ENCODE results near the gene PTPRE.

The PTPRE gene

GRCh38 chr10:127993056-127993690 lies 86.3 kb downstream of the PTPRE start (continued):
- TF ChIP-seq BCL6B (tag by site-specific recombination; IDR thresholded peaks at IDR 0.05) (no peak), SP3 (tag by site-specific recombination; IDR thresholded peaks at IDR 0.05) (no peak), ZNF549 (tag by site-specific recombination; IDR thresholded peaks at IDR 0.05) (no peak), ZNF19 (tag by site-specific recombination; IDR thresholded peaks at IDR 0.05; ENCODE audit: low read depth) (no peak), ZNF266 (tag by site-specific recombination; IDR thresholded peaks at IDR 0.05; ENCODE audit: low read depth) (no peak), ZNF132 (tag by site-specific recombination; IDR thresholded peaks at IDR 0.05; ENCODE audit: borderline replicate concordance) (no peak), ZNF488 (tag by site-specific recombination; IDR thresholded peaks at IDR 0.05) (no peak), ZNF26 (tag by site-specific recombination; IDR thresholded peaks at IDR 0.05) (no peak), GLIS2 (tag by site-specific recombination; IDR thresholded peaks at IDR 0.05) (no peak)
- TF ChIP-seq, protein P1, sequence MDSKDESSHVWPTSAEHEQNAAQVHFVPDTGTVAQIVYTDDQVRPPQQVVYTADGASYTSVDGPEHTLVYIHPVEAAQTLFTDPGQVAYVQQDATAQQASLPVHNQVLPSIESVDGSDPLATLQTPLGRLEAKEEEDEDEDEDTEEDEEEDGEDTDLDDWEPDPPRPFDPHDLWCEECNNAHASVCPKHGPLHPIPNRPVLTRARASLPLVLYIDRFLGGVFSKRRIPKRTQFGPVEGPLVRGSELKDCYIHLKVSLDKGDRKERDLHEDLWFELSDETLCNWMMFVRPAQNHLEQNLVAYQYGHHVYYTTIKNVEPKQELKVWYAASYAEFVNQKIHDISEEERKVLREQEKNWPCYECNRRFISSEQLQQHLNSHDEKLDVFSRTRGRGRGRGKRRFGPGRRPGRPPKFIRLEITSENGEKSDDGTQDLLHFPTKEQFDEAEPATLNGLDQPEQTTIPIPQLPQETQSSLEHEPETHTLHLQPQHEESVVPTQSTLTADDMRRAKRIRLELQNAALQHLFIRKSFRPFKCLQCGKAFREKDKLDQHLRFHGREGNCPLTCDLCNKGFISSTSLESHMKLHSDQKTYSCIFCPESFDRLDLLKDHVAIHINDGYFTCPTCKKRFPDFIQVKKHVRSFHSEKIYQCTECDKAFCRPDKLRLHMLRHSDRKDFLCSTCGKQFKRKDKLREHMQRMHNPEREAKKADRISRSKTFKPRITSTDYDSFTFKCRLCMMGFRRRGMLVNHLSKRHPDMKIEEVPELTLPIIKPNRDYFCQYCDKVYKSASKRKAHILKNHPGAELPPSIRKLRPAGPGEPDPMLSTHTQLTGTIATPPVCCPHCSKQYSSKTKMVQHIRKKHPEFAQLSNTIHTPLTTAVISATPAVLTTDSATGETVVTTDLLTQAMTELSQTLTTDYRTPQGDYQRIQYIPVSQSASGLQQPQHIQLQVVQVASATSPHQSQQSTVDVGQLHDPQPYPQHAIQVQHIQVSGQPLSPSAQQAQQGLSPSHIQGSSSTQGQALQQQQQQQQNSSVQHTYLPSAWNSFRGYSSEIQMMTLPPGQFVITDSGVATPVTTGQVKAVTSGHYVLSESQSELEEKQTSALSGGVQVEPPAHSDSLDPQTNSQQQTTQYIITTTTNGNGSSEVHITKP (tag by site-specific recombination; IDR thresholded peaks at IDR 0.05) = no peak

- TF ChIP-seq ZNF324 (tag by site-specific recombination; IDR thresholded peaks at IDR 0.05) = no peak
- no peak for TF ChIP-seq KLF16 (tag by site-specific recombination; IDR thresholded peaks at IDR 0.05)
- no peak for TF ChIP-seq ZNF549 (tag by site-specific recombination; IDR thresholded peaks at IDR 0.05)
- TF ChIP-seq SP7 (tag by site-specific recombination; IDR thresholded peaks at IDR 0.05) = no peak
- no peak for TF ChIP-seq ZBTB1 (tag by site-specific recombination; IDR thresholded peaks at IDR 0.05)
- no peak for TF ChIP-seq ZNF211 (tag by site-specific recombination; IDR thresholded peaks at IDR 0.05; ENCODE audit: low read depth)
- no peak for TF ChIP-seq ZXDB (tag by site-specific recombination; IDR thresholded peaks at IDR 0.05)
- TF ChIP-seq YY2 (tag by site-specific recombination; IDR thresholded peaks at IDR 0.05) = no peak
- TF ChIP-seq ZNF174 (tag by site-specific recombination; IDR thresholded peaks at IDR 0.05) = no peak
- TF ChIP-seq ZNF629 (tag by site-specific recombination; IDR thresholded peaks at IDR 0.05) = no peak
- no peak for TF ChIP-seq ZNF544 (tag by site-specific recombination; IDR thresholded peaks at IDR 0.05)
- TF ChIP-seq ZNF292 (tag by site-specific recombination; IDR thresholded peaks at IDR 0.05; ENCODE audit: borderline replicate concordance, low read depth) = no peak
- TF ChIP-seq ZSCAN23 (tag by site-specific recombination; IDR thresholded peaks at IDR 0.05) = no peak
- TF ChIP-seq ZNF654 (tag by site-specific recombination; IDR thresholded peaks at IDR 0.05; ENCODE audit: low read depth) = no peak
- POLR2A ChIA-PET = no interaction called here
- CTCF ChIA-PET = no interaction called here
- no peaks in the 10 kb centered on the region for H3K9me3 ChIP-seq (ENCODE audit: control insufficient read depth, insufficient read depth, low read depth, low read length)
- H3K4me1 ChIP-seq (ENCODE audit: control insufficient read depth, insufficient read depth, low read length) = peaks cover 10% of the 10 kb centered on the region
- no peak overlapping the region for H3K27ac ChIP-seq (ENCODE audit: extremely low read depth, low read depth, low read length)
- no peaks in the 10 kb centered on the region for H3K36me3 ChIP-seq (ENCODE audit: control insufficient read depth in 2 of 2, insufficient read depth in 1 of 2, low read length in 2 of 2)
- no peak overlapping the region for H3K4me3 ChIP-seq (ENCODE audit: low read depth, low read length)
Observed at GRCh38 chr10:127995939-127996338, 89.0 kb downstream of the PTPRE start.
